ENCODE data around the gene RFTN2. TPM values are rescaled to one million over a fixed set of nuclear protein-coding genes. Genes with fewer than 3 reads are reported as not detected.
A peak's percentile ranks its signal among the peaks of the same experiment; 100 is the strongest.

Gene RFTN2
- total and polyA plus RNA-seq, 2 experiments from 2014 or later = 0.42 to 2.1 TPM

GRCh38 chr2:197573608-197574007 lies 101.8 kb downstream of the RFTN2 start:
- H3K36me3 ChIP-seq (ENCODE audit: insufficient read depth) = peaks cover 16% of the 10 kb centered on the region
- H3K4me2 ChIP-seq = no peak overlapping the region
- H4K20me1 ChIP-seq (replicated peaks; ENCODE audit: insufficient read depth) = no peaks in the 10 kb centered on the region
- Mint-ChIP-seq H3K4me1 (peaks cover 14% of the 10 kb centered on the region), H3K36me3 (ENCODE audit: low read depth) (peaks cover 42% of the 10 kb centered on the region), H3K27ac (no peak overlapping the region), H3K4me3 (no peak overlapping the region), H3K27me3 (ENCODE audit: insufficient read depth, low read depth, poor library complexity) (peaks cover 2% of the 10 kb centered on the region), H3K9me3 (peaks cover 37% of the 10 kb centered on the region)
- ATAC-seq (no peak), DNase-seq (ENCODE audit: low spot score) (peak; percentile 40)
- H3K4me3 ChIP-seq = no peak overlapping the region
- 0 out of 2 replicates have a peak, but pooled peaks cover 6% of the 10 kb centered on the region for H3K9me2 ChIP-seq (ENCODE audit: insufficient read depth)
- H3F3A ChIP-seq (replicated peaks; ENCODE audit: low read depth) = 0 out of 2 replicates have a peak, but pooled peaks cover 3% of the 10 kb centered on the region
- no peaks in the 10 kb centered on the region for H3K79me2 ChIP-seq (replicated peaks; ENCODE audit: insufficient read depth)
- peaks cover 22% of the 10 kb centered on the region for H3K4me1 ChIP-seq (ENCODE audit: insufficient read depth)
- H3K27me3 ChIP-seq (ENCODE audit: insufficient read depth) = no peaks in the 10 kb centered on the region
- TF ChIP-seq EZH2phosphoT487 (IDR thresholded peaks at IDR 0.05; ENCODE audit: unreplicated experiment) (no peak), STAT1 (IDR thresholded peaks at IDR 0.05; ENCODE audit: unreplicated experiment) (no peak), EZH2 (IDR thresholded peaks at IDR 0.05; ENCODE audit: low read depth, unreplicated experiment) (no peak), NANOG (IDR thresholded peaks at IDR 0.05; ENCODE audit: borderline replicate concordance) (no peak), ZNF331 (CRISPR knock-in tag; IDR thresholded peaks at IDR 0.05; ENCODE audit: low read depth) (no peak), CREB1 (CRISPR knock-in tag; IDR thresholded peaks at IDR 0.05; ENCODE audit: low read depth) (no peak), POLR2AphosphoS5 (IDR thresholded peaks at IDR 0.05; ENCODE audit: low read depth) (no peak)
- TF ChIP-seq, protein P1, sequence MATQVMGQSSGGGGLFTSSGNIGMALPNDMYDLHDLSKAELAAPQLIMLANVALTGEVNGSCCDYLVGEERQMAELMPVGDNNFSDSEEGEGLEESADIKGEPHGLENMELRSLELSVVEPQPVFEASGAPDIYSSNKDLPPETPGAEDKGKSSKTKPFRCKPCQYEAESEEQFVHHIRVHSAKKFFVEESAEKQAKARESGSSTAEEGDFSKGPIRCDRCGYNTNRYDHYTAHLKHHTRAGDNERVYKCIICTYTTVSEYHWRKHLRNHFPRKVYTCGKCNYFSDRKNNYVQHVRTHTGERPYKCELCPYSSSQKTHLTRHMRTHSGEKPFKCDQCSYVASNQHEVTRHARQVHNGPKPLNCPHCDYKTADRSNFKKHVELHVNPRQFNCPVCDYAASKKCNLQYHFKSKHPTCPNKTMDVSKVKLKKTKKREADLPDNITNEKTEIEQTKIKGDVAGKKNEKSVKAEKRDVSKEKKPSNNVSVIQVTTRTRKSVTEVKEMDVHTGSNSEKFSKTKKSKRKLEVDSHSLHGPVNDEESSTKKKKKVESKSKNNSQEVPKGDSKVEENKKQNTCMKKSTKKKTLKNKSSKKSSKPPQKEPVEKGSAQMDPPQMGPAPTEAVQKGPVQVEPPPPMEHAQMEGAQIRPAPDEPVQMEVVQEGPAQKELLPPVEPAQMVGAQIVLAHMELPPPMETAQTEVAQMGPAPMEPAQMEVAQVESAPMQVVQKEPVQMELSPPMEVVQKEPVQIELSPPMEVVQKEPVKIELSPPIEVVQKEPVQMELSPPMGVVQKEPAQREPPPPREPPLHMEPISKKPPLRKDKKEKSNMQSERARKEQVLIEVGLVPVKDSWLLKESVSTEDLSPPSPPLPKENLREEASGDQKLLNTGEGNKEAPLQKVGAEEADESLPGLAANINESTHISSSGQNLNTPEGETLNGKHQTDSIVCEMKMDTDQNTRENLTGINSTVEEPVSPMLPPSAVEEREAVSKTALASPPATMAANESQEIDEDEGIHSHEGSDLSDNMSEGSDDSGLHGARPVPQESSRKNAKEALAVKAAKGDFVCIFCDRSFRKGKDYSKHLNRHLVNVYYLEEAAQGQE (IDR thresholded peaks at IDR 0.05; ENCODE audit: unreplicated experiment) = no peak
- no peak overlapping the region for H3K27ac ChIP-seq (ENCODE audit: low read depth)
- no peak overlapping the region for H2AFZ ChIP-seq

- Histone ChIP-seq H3K4me2 (no peak overlapping the region), H3F3A (replicated peaks; ENCODE audit: low read depth) (0 out of 2 replicates have a peak, but pooled peaks cover 3% of the 10 kb centered on the region), H3K4me3 (no peak overlapping the region), H2AFZ (no peak overlapping the region), H3K9me2 (ENCODE audit: insufficient read depth) (0 out of 2 replicates have a peak, but pooled peaks cover 6% of the 10 kb centered on the region), H4K20me1 (replicated peaks; ENCODE audit: insufficient read depth) (no peaks in the 10 kb centered on the region), H3K79me2 (replicated peaks; ENCODE audit: insufficient read depth) (no peaks in the 10 kb centered on the region), H3K27ac (ENCODE audit: low read depth) (no peak overlapping the region), H3K4me1 (ENCODE audit: insufficient read depth) (peaks cover 9% of the 10 kb centered on the region), H3K36me3 (ENCODE audit: insufficient read depth) (peaks cover 16% of the 10 kb centered on the region), H3K27me3 (ENCODE audit: insufficient read depth) (no peaks in the 10 kb centered on the region)
- Mint-ChIP-seq H3K27me3 (ENCODE audit: insufficient read depth, low read depth, poor library complexity) (peaks cover 2% of the 10 kb centered on the region), H3K4me1 (peaks cover 5% of the 10 kb centered on the region), H3K4me3 (no peak overlapping the region), H3K36me3 (ENCODE audit: low read depth) (peaks cover 47% of the 10 kb centered on the region), H3K9me3 (peaks cover 37% of the 10 kb centered on the region), H3K27ac (no peak overlapping the region)
- no peak for DNase-seq (ENCODE audit: low spot score)
- ATAC-seq = no peak
- TF ChIP-seq JUNB (IDR thresholded peaks at IDR 0.05; ENCODE audit: unreplicated experiment) = no peak
- TF ChIP-seq CTCF (conservative IDR thresholded peaks at IDR 0.05; ENCODE audit: low read depth in 2 of 2) = no peak
- TF ChIP-seq, protein P1 (IDR thresholded peaks at IDR 0.05; ENCODE audit: unreplicated experiment) = no peak
- TF ChIP-seq ETS1 (IDR thresholded peaks at IDR 0.05) = no peak
Measured at GRCh38 chr2:197571627-197572271, 103.6 kb downstream of the RFTN2 start.

Measured in GM23338 (cell line).